GM23338 (cell line): ENCODE data around the gene PROZ. TPM values are rescaled to one million over a fixed set of nuclear protein-coding genes. Genes with fewer than 3 reads are reported as not detected.

Experiments
- ATAC-seq: fragments of 200-7000 bp; cut with Tn5 transposase; 3 replicates; pipeline ENCODE4 v1.9.1; 2020
- DNase-seq: peaks from one replicate; pipeline ENCODE4 v3.0.0-alpha.2; 2015; ENCODE audit warnings: low spot score
- H2AFZ ChIP-seq: fragments of 200-600 bp; sonication (generic); 2 replicates; pipeline ENCODE4 v1.8.0; 2016; ENCODE audit warnings: antibody characterized with exemption, mild to moderate bottlenecking, moderate library complexity
- H3F3A ChIP-seq: fragments of 200-600 bp; sonication (generic); replicated peaks from 2 replicates; pipeline ENCODE4 v1.8.0; 2017; ENCODE audit warnings: antibody characterized with exemption, mixed run types, low read depth
- H3K27ac ChIP-seq: fragments of 200-600 bp; sonication (generic); 2 replicates; pipeline ENCODE4 v1.6.1; 2016; ENCODE audit warnings: low read depth
- H3K27me3 ChIP-seq: fragments of 200-600 bp; sonication (generic); 2 replicates; pipeline ENCODE4 v1.8.0; 2016; ENCODE audit warnings: mild to moderate bottlenecking, mixed run types, moderate library complexity; ENCODE audit not compliant: insufficient read depth
- H3K36me3 ChIP-seq: fragments of 200-600 bp; sonication (generic); 2 replicates; pipeline ENCODE4 v1.8.0; 2016; ENCODE audit warnings: mild to moderate bottlenecking; ENCODE audit not compliant: insufficient read depth
- H3K4me1 ChIP-seq: fragments of 200-600 bp; sonication (generic); 2 replicates; pipeline ENCODE4 v1.8.0; 2016; ENCODE audit warnings: mild to moderate bottlenecking, moderate library complexity; ENCODE audit not compliant: insufficient read depth
- H3K4me2 ChIP-seq: fragments of 200-600 bp; sonication (generic); 2 replicates; pipeline ENCODE4 v1.7.1; 2017; ENCODE audit warnings: mixed run types
- H3K4me3 ChIP-seq: fragments of 200-600 bp; sonication (generic); 2 replicates; pipeline ENCODE4 v1.6.1; 2016; ENCODE audit warnings: mixed run types
- H3K79me2 ChIP-seq: fragments of 200-600 bp; sonication (generic); replicated peaks from 2 replicates; pipeline ENCODE4 v1.8.0; 2017; ENCODE audit warnings: mild to moderate bottlenecking; ENCODE audit not compliant: insufficient read depth
- H3K9me2 ChIP-seq: fragments of 200-600 bp; sonication (generic); 2 replicates; pipeline ENCODE4 v1.8.0; 2017; ENCODE audit not compliant: insufficient read depth
- H4K20me1 ChIP-seq: fragments of 200-600 bp; sonication (generic); replicated peaks from 2 replicates; pipeline ENCODE4 v1.8.0; 2017; ENCODE audit warnings: mild to moderate bottlenecking; ENCODE audit not compliant: insufficient read depth
- H3K27ac Mint-ChIP-seq: 2 replicates; pipeline ENCODE4 v1.8.0; 2020; ENCODE audit warnings: inconsistent platforms, mild to moderate bottlenecking, moderate library complexity, mixed read lengths
- H3K27me3 Mint-ChIP-seq: 3 replicates; pipeline ENCODE4 v1.8.0; 2022; ENCODE audit warnings: low read depth, mild to moderate bottlenecking, moderate library complexity, mixed read lengths, inconsistent platforms; ENCODE audit not compliant: insufficient read depth, poor library complexity
- H3K36me3 Mint-ChIP-seq: 3 replicates; pipeline ENCODE4 v1.8.0; 2021; ENCODE audit warnings: low read depth, mild to moderate bottlenecking, inconsistent platforms, moderate library complexity, mixed read lengths
- H3K4me1 Mint-ChIP-seq: 3 replicates; pipeline ENCODE4 v1.8.0; 2020; ENCODE audit warnings: mild to moderate bottlenecking, inconsistent platforms, mixed read lengths
- H3K4me3 Mint-ChIP-seq: 3 replicates; pipeline ENCODE4 v1.8.0; 2021; ENCODE audit warnings: moderate library complexity, mild to moderate bottlenecking, inconsistent platforms, mixed read lengths
- H3K9me3 Mint-ChIP-seq: 3 replicates; pipeline ENCODE4 v1.8.0; 2020; ENCODE audit warnings: moderate library complexity, mild to moderate bottlenecking, inconsistent platforms, mixed read lengths
- CREB1 ChIP-seq: fragments of 250-450 bp; sonication (Bioruptor Pico); IDR thresholded peaks from 2 replicates; pipeline ENCODE4 v1.5.0; 2020; ENCODE audit warnings: low read depth, mild to moderate bottlenecking, moderate library complexity
- CTCF ChIP-seq, 2 experiments: fragments of 200-600 bp in 1 of 2; sonication (generic) in 1 of 2; conservative IDR thresholded peaks; 2 replicates each; pipeline versions ENCODE4 v1.5.1 to v1.6.1; 2016 to 2017; ENCODE audit warnings: antibody characterized with exemption in 2 of 2, low read depth in 2 of 2, mild to moderate bottlenecking in 2 of 2, moderate library complexity in 1 of 2
- ETS1 ChIP-seq: IDR thresholded peaks from 2 replicates; pipeline ENCODE4 v1.6.1; 2016; ENCODE audit warnings: antibody characterized with exemption
- EZH2 ChIP-seq: fragments of 200-600 bp; sonication (generic); IDR thresholded peaks from one replicate; pipeline ENCODE4 v1.8.0; 2017; ENCODE audit warnings: antibody characterized with exemption, mild to moderate bottlenecking, low read depth; ENCODE audit not compliant: unreplicated experiment
- EZH2phosphoT487 ChIP-seq: fragments of 200-600 bp; sonication (generic); IDR thresholded peaks from one replicate; pipeline ENCODE4 v1.8.1; 2018; ENCODE audit warnings: antibody characterized with exemption; ENCODE audit not compliant: unreplicated experiment
- JUNB ChIP-seq: IDR thresholded peaks from one replicate; pipeline ENCODE4 v1.6.1; 2016; ENCODE audit warnings: antibody characterized with exemption; ENCODE audit not compliant: unreplicated experiment
- NANOG ChIP-seq: IDR thresholded peaks from 2 replicates; pipeline ENCODE4 v1.6.1; 2016; ENCODE audit warnings: antibody characterized with exemption, borderline replicate concordance
- POLR2AphosphoS5 ChIP-seq: IDR thresholded peaks from 2 replicates; pipeline ENCODE4 v1.6.1; 2016; ENCODE audit warnings: antibody characterized with exemption, low read depth
- REST ChIP-seq: IDR thresholded peaks from one replicate; pipeline ENCODE4 v1.6.1; 2018; ENCODE audit warnings: antibody characterized with exemption; ENCODE audit not compliant: unreplicated experiment
- STAT1 ChIP-seq: IDR thresholded peaks from one replicate; pipeline ENCODE4 v1.6.1; 2016; ENCODE audit warnings: antibody characterized with exemption; ENCODE audit not compliant: unreplicated experiment
- ZNF114 ChIP-seq: fragments of 250-450 bp; sonication (Bioruptor Pico); IDR thresholded peaks from 2 replicates; pipeline ENCODE4 v1.5.0; 2020; ENCODE audit warnings: mild to moderate bottlenecking, moderate library complexity
- ZNF331 ChIP-seq: fragments of 250-450 bp; sonication (Bioruptor Pico); IDR thresholded peaks from 2 replicates; pipeline ENCODE4 v1.5.0; 2020; ENCODE audit warnings: low read depth, mild to moderate bottlenecking, moderate library complexity
- polyA plus RNA-seq: library from polyadenylated mRNA; unstranded; fragments of >200 nt; fragmentation: Nextera tagmentation; extraction: Ambion mirVana; gene quantifications from 2 replicates; pipeline ENCODE4 v1.2.1, GENCODE V29; 2016
- total RNA-seq: library from RNA; depleted of rRNA; stranded (reverse); fragments of >200 nt; shearing (Covaris generic); gene quantifications from 2 replicates; pipeline ENCODE4 v1.2.3, GENCODE V29; 2014
- TF ChIP-seq, protein P1 (sequence below): fragments of 250-450 bp; sonication (Bioruptor Pico); IDR thresholded peaks from 2 replicates; pipeline ENCODE4 v1.5.0; 2020; ENCODE audit warnings: mild to moderate bottlenecking, moderate library complexity

Gene PROZ
- total and polyA plus RNA-seq, 2 experiments from 2014 or later = 0.53 TPM; not detected in 1

DNA sequence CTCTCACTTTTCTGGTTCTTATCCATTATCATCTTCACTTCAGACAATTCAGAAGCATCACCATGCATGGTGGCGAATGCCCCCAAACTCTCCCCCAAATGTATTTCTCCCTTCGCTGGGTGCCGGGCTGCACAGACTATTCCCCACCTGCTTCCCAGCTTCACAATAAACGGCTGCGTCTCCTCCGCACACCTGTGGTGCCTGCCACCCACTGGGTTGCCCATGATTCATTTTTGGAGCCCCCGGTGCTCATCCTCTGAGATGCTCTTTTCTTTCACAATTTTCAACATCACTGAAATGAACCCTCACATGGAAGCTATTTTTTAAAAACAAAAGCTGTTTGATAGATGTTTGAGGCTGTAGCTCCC is 38.6 kb upstream of the PROZ start:
- H3F3A ChIP-seq = no peaks in the 10 kb centered on the region

More for the DNA sequence above, 38.6 kb upstream of the PROZ start:
- ATAC-seq = no peak
- Mint-ChIP-seq H3K4me3 (no peak overlapping the region), H3K9me3 (no peaks in the 10 kb centered on the region), H3K27ac (no peak overlapping the region), H3K4me1 (peaks cover 11% of the 10 kb centered on the region), H3K36me3 (no peaks in the 10 kb centered on the region; the same call in 2 of the 3 replicates), H3K27me3 (peaks cover 15% of the 10 kb centered on the region)
- no peak for DNase-seq
- H3K4me1 ChIP-seq = no peaks in the 10 kb centered on the region
- no peaks in the 10 kb centered on the region for H3K79me2 ChIP-seq
- no peaks in the 10 kb centered on the region for H3K36me3 ChIP-seq
- no peaks in the 10 kb centered on the region for H4K20me1 ChIP-seq
- no peak overlapping the region for H3K4me2 ChIP-seq
- H3K27ac ChIP-seq = no peak overlapping the region
- no peaks in the 10 kb centered on the region for H3K9me2 ChIP-seq
- TF ChIP-seq ZNF331 (no peak), NANOG (no peak), CTCF (conservative IDR thresholded peaks at IDR 0.05; ENCODE audit: low read depth in 2 of 2) (no peak), JUNB (no peak), ETS1 (no peak), STAT1 (no peak), EZH2 (no peak), ZNF114 (CRISPR knock-in tag) (no peak), REST (no peak), EZH2phosphoT487 (no peak), CREB1 (CRISPR knock-in tag) (no peak), POLR2AphosphoS5 (no peak)
- TF ChIP-seq, protein P1, sequence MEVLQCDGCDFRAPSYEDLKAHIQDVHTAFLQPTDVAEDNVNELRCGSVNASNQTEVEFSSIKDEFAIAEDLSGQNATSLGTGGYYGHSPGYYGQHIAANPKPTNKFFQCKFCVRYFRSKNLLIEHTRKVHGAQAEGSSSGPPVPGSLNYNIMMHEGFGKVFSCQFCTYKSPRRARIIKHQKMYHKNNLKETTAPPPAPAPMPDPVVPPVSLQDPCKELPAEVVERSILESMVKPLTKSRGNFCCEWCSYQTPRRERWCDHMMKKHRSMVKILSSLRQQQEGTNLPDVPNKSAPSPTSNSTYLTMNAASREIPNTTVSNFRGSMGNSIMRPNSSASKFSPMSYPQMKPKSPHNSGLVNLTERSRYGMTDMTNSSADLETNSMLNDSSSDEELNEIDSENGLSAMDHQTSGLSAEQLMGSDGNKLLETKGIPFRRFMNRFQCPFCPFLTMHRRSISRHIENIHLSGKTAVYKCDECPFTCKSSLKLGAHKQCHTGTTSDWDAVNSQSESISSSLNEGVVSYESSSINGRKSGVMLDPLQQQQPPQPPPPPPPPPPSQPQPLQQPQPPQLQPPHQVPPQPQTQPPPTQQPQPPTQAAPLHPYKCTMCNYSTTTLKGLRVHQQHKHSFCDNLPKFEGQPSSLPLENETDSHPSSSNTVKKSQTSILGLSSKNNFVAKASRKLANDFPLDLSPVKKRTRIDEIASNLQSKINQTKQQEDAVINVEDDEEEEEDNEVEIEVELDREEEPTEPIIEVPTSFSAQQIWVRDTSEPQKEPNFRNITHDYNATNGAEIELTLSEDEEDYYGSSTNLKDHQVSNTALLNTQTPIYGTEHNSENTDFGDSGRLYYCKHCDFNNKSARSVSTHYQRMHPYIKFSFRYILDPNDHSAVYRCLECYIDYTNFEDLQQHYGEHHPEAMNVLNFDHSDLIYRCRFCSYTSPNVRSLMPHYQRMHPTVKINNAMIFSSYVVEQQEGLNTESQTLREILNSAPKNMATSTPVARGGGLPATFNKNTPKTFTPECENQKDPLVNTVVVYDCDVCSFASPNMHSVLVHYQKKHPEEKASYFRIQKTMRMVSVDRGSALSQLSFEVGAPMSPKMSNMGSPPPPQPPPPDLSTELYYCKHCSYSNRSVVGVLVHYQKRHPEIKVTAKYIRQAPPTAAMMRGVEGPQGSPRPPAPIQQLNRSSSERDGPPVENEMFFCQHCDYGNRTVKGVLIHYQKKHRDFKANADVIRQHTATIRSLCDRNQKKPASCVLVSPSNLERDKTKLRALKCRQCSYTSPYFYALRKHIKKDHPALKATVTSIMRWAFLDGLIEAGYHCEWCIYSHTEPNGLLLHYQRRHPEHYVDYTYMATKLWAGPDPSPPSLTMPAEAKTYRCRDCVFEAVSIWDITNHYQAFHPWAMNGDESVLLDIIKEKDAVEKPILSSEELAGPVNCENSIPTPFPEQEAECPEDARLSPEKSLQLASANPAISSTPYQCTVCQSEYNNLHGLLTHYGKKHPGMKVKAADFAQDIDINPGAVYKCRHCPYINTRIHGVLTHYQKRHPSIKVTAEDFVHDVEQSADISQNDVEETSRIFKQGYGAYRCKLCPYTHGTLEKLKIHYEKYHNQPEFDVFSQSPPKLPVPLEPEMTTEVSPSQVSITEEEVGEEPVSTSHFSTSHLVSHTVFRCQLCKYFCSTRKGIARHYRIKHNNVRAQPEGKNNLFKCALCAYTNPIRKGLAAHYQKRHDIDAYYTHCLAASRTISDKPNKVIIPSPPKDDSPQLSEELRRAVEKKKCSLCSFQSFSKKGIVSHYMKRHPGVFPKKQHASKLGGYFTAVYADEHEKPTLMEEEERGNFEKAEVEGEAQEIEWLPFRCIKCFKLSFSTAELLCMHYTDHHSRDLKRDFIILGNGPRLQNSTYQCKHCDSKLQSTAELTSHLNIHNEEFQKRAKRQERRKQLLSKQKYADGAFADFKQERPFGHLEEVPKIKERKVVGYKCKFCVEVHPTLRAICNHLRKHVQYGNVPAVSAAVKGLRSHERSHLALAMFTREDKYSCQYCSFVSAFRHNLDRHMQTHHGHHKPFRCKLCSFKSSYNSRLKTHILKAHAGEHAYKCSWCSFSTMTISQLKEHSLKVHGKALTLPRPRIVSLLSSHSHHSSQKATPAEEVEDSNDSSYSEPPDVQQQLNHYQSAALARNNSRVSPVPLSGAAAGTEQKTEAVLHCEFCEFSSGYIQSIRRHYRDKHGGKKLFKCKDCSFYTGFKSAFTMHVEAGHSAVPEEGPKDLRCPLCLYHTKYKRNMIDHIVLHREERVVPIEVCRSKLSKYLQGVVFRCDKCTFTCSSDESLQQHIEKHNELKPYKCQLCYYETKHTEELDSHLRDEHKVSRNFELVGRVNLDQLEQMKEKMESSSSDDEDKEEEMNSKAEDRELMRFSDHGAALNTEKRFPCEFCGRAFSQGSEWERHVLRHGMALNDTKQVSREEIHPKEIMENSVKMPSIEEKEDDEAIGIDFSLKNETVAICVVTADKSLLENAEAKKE (CRISPR knock-in tag) = no peak
- no peak overlapping the region for H3K4me3 ChIP-seq
- no peaks in the 10 kb centered on the region for H3K27me3 ChIP-seq
- H2AFZ ChIP-seq = no peak overlapping the region
